Heart left ventricle (tissue), 13 donors: ENCODE results near the gene RSU1.

Experiments
- CTCF ChIP-seq, 12 donors: fragments of 200-600 bp; sonication (generic) in 4 of 12; IDR thresholded peaks; one replicate each; pipeline versions ENCODE4 v1.5.0 to v1.8.0; 2018 to 2022; ENCODE audit warnings: antibody characterized with exemption in 12 of 12, mild to moderate bottlenecking in 5 of 12
- POLR2A ChIP-seq, 2 donors: fragments of 450-650 bp; IDR thresholded peaks; one replicate each; pipeline ENCODE4 v1.6.1; 2017; ENCODE audit warnings: antibody characterized with exemption in 2 of 2, mild to moderate bottlenecking in 2 of 2, moderate library complexity in 2 of 2
- donor health status: ischemic (EF 13 %, LVEDD 7.1; RV severe dilation, severe dysfunction).
- donor health status: DM: no; HTN: yes; CAD: no.
- donor health status: DM: no; HTN: no; CAD: no.
- donor health status: ischemic (EF 25% LVEDD 6.9; RV normal size, moderate dysfunction).
- donor health status: ischemic (EF 25% LVEDD 5.7; RV mildly dilated, moderate dysfunction).
- donor health status: ischemic (EF 35%, LVEDD 5.7; RV mildly dilated, moderate dysfunction).
- donor health status: nonischemic (EF 11% LVEDD 7.7; RV severe dilation, severe dysfunction).
- donor health status: DM: yes; HTN: yes; CAD: no.
- donor health status: PGD.
- donor health status: ischemic (EF 29% LVEDD 5.4; RV normal size, mild dysfunction).
- donor health status: nonischemic (EF 23%, LVEDD 6.1; RV moderate dilation, normal function).

GRCh38 chr10:16689227-16689626 is 128.0 kb downstream of the RSU1 start:
- TF ChIP-seq CTCF (IDR thresholded peaks at IDR 0.05) (no peak), POLR2A (IDR thresholded peaks at IDR 0.05) (no peak)
